Activated T-cell treated with anti-CD3 and anti-CD28 coated beads for 4 hours (primary cell): ENCODE results near the gene TPRA1.
"Not testable (repeated sequence)": the region's sequence is repeated elsewhere in the genome, so short reads cannot be mapped to it uniquely, and the experiment has no call there.

Experiments used
- DNase-seq: peaks from one replicate; pipeline ENCODE4 v3.0.0-alpha.2; 2020

Gene TPRA1

DNA sequence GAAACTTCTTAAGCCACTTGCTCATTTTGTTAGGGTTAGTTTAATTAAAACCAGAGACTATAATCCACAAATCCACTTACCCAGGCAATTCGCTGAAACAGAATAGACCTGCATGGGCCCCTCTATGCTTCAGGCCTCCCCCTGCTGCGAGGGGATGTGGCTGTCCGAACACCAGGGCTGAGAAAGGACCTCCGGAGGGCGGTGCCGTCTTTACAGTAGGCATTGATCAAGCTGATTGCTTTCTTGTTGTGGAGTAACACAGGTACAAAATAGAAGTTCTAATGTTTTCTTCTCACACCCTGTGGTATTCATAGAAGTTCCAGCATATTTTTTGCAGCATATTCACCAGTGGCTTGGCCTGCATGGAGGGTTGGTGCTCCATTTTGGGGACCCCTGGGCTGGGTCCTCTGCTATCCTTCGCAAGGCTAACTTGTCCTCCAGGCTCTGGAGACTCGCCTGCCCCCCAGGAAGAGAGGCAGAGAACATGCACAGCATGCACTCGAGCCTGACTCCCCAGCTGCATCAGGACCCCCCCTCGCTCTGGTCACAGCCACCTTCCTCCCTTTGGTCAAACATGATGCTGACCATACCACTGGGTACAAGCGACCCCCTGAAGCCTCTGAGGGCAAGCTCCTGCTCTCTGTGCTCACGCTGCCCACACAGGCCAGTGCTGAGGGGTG is 55.3 kb downstream of the TPRA1 start:
- DNase-seq = no peak

DNA sequence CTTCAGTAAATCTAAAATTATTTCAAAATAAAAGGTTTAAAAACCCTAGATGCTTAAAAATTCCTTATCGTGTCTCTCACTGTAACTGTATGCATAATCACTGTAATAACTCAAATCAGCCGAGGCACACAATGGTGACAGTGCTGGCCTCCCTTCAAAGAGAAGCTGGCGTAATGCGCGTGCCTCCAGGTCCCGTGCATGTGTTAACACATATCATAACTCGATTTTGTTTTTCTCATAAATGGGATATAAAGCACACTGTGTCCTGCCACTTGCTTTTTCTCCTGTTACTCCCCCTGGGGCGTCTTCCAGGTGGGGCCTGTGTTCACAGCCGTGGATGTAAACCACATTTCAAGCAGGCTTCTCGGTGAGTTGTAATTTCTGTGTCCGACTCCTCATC is 56.0 kb downstream of the TPRA1 start:
- DNase-seq = no peak

DNA sequence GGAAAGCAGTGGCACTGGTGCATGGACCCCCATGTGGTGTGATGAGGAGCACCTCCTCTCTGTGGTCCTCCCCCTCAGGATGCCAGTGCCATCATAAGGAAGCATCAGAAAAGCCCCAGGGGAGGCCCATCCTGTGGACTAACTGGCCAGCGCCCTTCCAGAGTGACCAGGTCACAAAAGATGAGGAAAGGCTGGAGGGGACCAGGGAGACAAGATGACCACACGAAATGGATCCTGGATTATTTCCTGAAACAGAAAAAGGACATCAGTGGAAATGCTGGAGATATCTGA is 56.4 kb downstream of the TPRA1 start:
- DNase-seq = no peak

DNA sequence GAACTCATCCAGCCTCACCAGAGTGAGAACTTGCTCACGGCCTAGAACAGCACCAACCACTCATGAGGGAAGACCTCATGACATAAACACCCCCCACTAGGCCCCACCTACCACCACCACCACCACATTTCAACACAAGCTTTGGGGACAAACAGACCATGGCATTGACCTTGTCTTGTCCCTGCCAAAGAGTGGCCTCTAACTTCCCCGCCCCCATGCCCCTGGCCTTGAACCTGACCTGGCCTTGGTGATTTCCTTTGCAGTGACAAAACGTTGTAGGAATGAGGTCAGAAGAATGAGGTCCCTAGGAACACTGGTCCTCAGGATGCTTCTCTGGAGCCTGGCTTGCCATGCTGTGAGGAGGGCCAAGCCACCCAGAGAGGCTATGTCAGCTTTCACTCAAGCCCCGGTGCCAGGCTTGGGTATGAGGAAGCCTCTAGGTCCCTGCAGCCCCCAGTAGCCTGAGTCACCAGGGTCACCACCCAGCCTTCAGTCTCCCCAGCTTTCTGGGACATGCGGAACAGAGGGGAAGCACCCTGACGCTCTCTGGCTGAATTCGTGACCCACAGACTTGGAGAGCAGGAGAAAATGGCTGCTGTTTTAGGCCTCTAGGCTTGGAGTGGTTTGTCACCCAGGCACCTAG is 57.9 kb downstream of the TPRA1 start:
- DNase-seq = no peak

- no peak for DNase-seq
Measured at GRCh38 chr3:127531821-127532220, 58.7 kb downstream of the TPRA1 start.

- not testable (repeated sequence) for DNase-seq
Measured at GRCh38 chr3:127530863-127531262, 59.7 kb downstream of the TPRA1 start.

DNA sequence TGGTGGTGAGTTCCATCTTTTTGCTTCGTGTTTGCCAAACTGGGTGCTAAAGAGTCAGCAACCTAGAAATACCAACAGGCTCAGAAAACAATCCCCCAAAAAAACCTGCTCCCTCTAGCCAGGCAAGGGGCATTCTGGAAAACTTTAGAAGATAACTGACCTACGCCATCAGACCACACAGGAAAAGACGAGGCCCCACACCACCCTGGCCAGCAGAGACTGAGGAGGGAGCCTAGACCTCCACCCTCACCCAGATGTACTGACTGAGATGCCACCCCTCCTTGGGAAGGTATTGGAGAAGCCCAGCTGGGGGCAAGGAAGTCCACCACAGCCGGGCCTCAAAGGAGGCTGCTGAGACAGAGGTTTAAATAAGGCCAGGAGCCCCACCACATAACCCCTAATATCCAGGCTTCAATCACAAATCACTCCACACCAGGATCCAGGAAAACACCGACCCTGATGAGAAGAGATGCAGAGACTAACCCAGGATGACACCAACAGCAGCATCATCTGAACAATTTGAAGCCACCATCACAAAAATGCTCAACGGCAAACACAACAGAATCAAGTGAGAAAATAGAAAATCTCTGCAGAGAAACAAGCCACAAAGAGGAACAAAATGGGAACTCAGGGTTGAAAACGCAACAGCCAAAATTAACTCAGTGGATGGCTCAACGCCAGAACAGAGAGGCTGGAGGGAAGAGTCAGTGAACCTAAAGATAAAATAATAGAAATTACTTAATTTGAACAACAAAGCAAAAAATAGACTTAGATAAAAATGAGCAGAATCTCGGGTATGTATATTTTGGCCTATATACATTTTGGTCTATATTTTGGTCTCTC is 61.0 kb downstream of the TPRA1 start:
- DNase-seq = no peak

GRCh38 chr3:127525373-127525772 is 65.2 kb downstream of the TPRA1 start:
- no peak for DNase-seq

- DNase-seq = no peak
Measured at GRCh38 chr3:127524296-127524896, 66.1 kb downstream of the TPRA1 start.
